Sigmoid colon (tissue), 7 donors: ENCODE results near the gene AUNIP. TPM values are rescaled to one million over a fixed set of nuclear protein-coding genes. Genes with fewer than 3 reads are reported as not detected.

Experiments used
- DNase-seq: peaks from one replicate; pipeline ENCODE4 v3.0.0-alpha.2; 2019
- H3K27ac ChIP-seq, 4 donors: fragments of 200-600 bp; sonication (generic); one replicate each; pipeline ENCODE4 v1.5.1; 2016 to 2019; ENCODE audit warnings: mild to moderate bottlenecking in 1 of 4
- H3K27me3 ChIP-seq, 3 donors: fragments of 200-600 bp; sonication (generic); one replicate each; pipeline ENCODE4 v1.5.1; 2019; ENCODE audit warnings: mild to moderate bottlenecking in 1 of 3
- H3K36me3 ChIP-seq, 4 donors: fragments of 200-600 bp; sonication (generic); one replicate each; pipeline ENCODE4 v1.5.1; 2016 to 2019
- H3K4me1 ChIP-seq, 4 donors: fragments of 200-600 bp; sonication (generic); one replicate each; pipeline ENCODE4 v1.5.1; 2017 to 2019
- H3K4me3 ChIP-seq, 4 donors: fragments of 200-600 bp; sonication (generic); one replicate each; pipeline ENCODE4 v1.5.1; 2017 to 2019; ENCODE audit warnings: mild to moderate bottlenecking in 2 of 4, moderate library complexity in 1 of 4
- H3K9me3 ChIP-seq, 4 donors: fragments of 200-600 bp in 3 of 4; sonication (generic) in 3 of 4; one replicate each; pipeline versions ENCODE4 v1.5.1 to v1.6.1; 2013 to 2019
- CTCF ChIP-seq, 4 experiments: fragments of 450-650 bp in 3 of 4; fragments of 200-600 bp in 1 of 4; IDR thresholded peaks; one replicate each; pipeline ENCODE4 v1.5.1; 2016 to 2019; ENCODE audit warnings: antibody characterized with exemption in 4 of 4, mild to moderate bottlenecking in 3 of 4, moderate library complexity in 2 of 4
- EP300 ChIP-seq, 4 donors: sonication (generic); formaldehyde crosslinking; IDR thresholded peaks; one replicate each; pipeline ENCODE4 v1.6.1; 2017; ENCODE audit warnings: antibody characterized with exemption in 4 of 4
- POLR2A ChIP-seq, 2 donors: fragments of 450-650 bp; IDR thresholded peaks; one replicate each; pipeline ENCODE4 v1.6.1; 2016; ENCODE audit warnings: antibody characterized with exemption in 2 of 2, mild to moderate bottlenecking in 2 of 2, moderate library complexity in 2 of 2
- POLR2AphosphoS5 ChIP-seq, 4 donors: sonication (generic); formaldehyde crosslinking; IDR thresholded peaks; one replicate each; pipeline ENCODE4 v1.6.1; 2017; ENCODE audit warnings: antibody characterized with exemption in 4 of 4
- WGBS, 2 donors: extraction: QIAGEN DNeasy Blood & Tissue Kit; methylation state at CpG; one replicate each; pipeline ENCODE4 v1.1.7; 2013; 5-methylcytosine and 5-hydroxymethylcytosine counted together
- intact Hi-C: fragments of 100-400 bp; cut with DNase I; formaldehyde crosslinking; loops from one replicate; pipeline ENCODE4 v1.15.1; 2023
- polyA plus RNA-seq, 3 donors: library from polyadenylated mRNA; stranded (reverse); fragments of 200-250 nt; gene quantifications; one replicate each; pipeline ENCODE4 v1.2.3, GENCODE V29; 2013
- total RNA-seq, 4 donors: library from RNA; depleted of rRNA; stranded (reverse); fragments of >200 nt; gene quantifications; one replicate each; pipeline ENCODE4 v1.1.0, GENCODE V29; 2016
- donor health status: healthy with polysubstance abuse.
- donor health status: Bipolar disorder and iron deficiency.
- donor health status: healthy.

Gene AUNIP
- total and polyA plus RNA-seq, 7 donors: 0.46 to 1.9 TPM; not detected in 5

GRCh38 chr1:25891606-25892005 is 32.3 kb upstream of the AUNIP start:
- intact Hi-C loops: no loop called here
- Histone ChIP-seq H3K4me1 (peaks cover 0 to 31% (median 27%) of the 10 kb centered on the region in 4 donors), H3K9me3 (no peaks in the 10 kb centered on the region), H3K4me3 (no peak overlapping the region), H3K27ac (peak overlapping the region; percentile 81 to 88 (median 84)), H3K27me3 (no peaks in the 10 kb centered on the region), H3K36me3 (no peaks in the 10 kb centered on the region)
- TF ChIP-seq EP300 (IDR thresholded peaks at IDR 0.05): no peak
- no peak for TF ChIP-seq CTCF (IDR thresholded peaks at IDR 0.05)
- TF ChIP-seq POLR2A (IDR thresholded peaks at IDR 0.05): no peak
- TF ChIP-seq POLR2AphosphoS5 (IDR thresholded peaks at IDR 0.05): no peak
- DNase-seq: peak; percentile 53
- WGBS, 2 donors: 85 to 87% methylated on average over 5 of the region's 5 CpGs

- H3K9me3 ChIP-seq: no peaks in the 10 kb centered on the region
- H3K4me1 ChIP-seq: peaks cover 0 to 23% (median 22%) of the 10 kb centered on the region in 4 donors
- H3K36me3 ChIP-seq: no peaks in the 10 kb centered on the region
- peak; percentile 42 for DNase-seq
- H3K27me3 ChIP-seq: no peaks in the 10 kb centered on the region
- no peak overlapping the region for H3K4me3 ChIP-seq
- intact Hi-C loops: no loop called here
- 27 to 70% methylated on average over 10 of the region's 10 CpGs for WGBS, 2 donors
- TF ChIP-seq POLR2A (IDR thresholded peaks at IDR 0.05) (no peak), POLR2AphosphoS5 (IDR thresholded peaks at IDR 0.05) (no peak), EP300 (IDR thresholded peaks at IDR 0.05) (no peak), CTCF (IDR thresholded peaks at IDR 0.05) (no peak)
- no peak overlapping the region for H3K27ac ChIP-seq
Observed at GRCh38 chr1:25890239-25891034, 31.2 kb upstream of the AUNIP start.

- Histone ChIP-seq H3K4me1 (peaks cover 0 to 18% (median 18%) of the 10 kb centered on the region in 4 donors), H3K36me3 (no peaks in the 10 kb centered on the region), H3K27me3 (no peaks in the 10 kb centered on the region), H3K27ac (no peak overlapping the region), H3K9me3 (no peaks in the 10 kb centered on the region), H3K4me3 (no peak overlapping the region)
- peak; percentile 41 for DNase-seq
- intact Hi-C loops: no loop called here
- WGBS, 2 donors: 83 to 88% methylated on average over 3 of the region's 3 CpGs
- no peak for TF ChIP-seq EP300 (IDR thresholded peaks at IDR 0.05)
Observed at GRCh38 chr1:25889470-25889869, 30.2 kb upstream of the AUNIP start.

- intact Hi-C loops: no loop called here
- H3K27ac ChIP-seq: no peak overlapping the region
Observed at GRCh38 chr1:25888426-25888987, 29.2 kb upstream of the AUNIP start.

More at GRCh38 chr1:25888426-25888987, 29.2 kb upstream of the AUNIP start:
- Histone ChIP-seq H3K36me3 (no peaks in the 10 kb centered on the region), H3K4me1 (peaks cover 0 to 18% (median 17%) of the 10 kb centered on the region in 4 donors), H3K27me3 (no peaks in the 10 kb centered on the region), H3K9me3 (no peaks in the 10 kb centered on the region), H3K4me3 (no peak overlapping the region)
- TF ChIP-seq CTCF (IDR thresholded peaks at IDR 0.05): no peak
- TF ChIP-seq POLR2AphosphoS5 (IDR thresholded peaks at IDR 0.05): no peak
- TF ChIP-seq EP300 (IDR thresholded peaks at IDR 0.05): no peak
- TF ChIP-seq POLR2A (IDR thresholded peaks at IDR 0.05): no peak
- WGBS, 2 donors: 94 to 95% methylated on average over 7 of the region's 7 CpGs
- DNase-seq: peak; percentile 32
